ENCODE measurements around the gene GRK5. TPM values are rescaled to one million over a fixed set of nuclear protein-coding genes. Genes with fewer than 3 reads are reported as not detected.
A peak's percentile ranks its signal among the peaks of the same experiment; 100 is the strongest.

Gene GRK5
- total and polyA plus RNA-seq, 8 donors = 34.6 to 60.8 (median 54.5) TPM

DNA sequence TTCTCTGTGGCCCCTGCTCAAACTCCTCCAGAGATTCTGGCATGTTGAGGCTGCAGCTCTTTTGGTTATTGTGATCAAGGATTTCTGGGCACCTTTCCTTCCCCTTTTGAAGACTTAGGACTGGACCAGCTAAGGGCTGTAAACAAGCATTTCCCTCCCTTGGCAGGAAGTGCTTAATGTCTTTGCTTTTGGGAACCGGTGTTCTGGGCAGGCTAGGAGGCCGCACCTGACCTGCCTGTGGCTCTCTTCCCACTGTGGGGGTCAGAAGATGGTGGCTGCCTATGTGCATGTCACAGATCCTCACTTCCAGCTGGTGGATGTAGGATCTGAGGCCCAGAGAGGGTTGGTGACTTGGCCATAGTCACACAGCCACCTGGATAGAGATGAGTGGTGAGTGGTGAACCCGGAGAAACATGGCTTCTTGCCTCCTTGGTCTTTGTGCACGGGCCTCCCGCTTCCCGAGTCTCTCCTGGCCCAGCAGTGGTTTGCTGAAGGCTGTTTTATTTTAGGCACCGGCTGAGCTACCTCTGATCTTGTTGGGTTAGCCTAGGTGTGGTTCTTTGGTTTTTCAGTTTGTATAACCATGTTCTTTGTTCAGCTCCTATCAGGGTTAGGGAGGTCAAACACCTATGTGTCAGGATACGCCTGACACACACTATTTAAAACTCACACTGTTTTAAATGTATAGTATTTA, 82.0 kb downstream of the GRK5 start:
- H3K27me3 ChIP-seq = no peaks in the 10 kb centered on the region
- ATAC-seq (peak; percentile 46), DNase-seq (no peak)
- no peaks in the 10 kb centered on the region for H3K9me3 ChIP-seq
- H3K4me1 ChIP-seq = peaks cover 19 to 63% of the 10 kb centered on the region in 2 donors
- no peak for TF ChIP-seq CTCF (IDR thresholded peaks at IDR 0.05)
- H3K4me3 ChIP-seq = no peak overlapping the region
- intact Hi-C loops (cut with DNase I) = loop anchor here in 1 of 2 donors (10.0 kb wide), 1 partner anchor 85 kb away; the partner anchor contains the start of gene GRK5
- peak overlapping the region; percentile 35 to 47 for H3K27ac ChIP-seq
- H3K36me3 ChIP-seq = no peaks in the 10 kb centered on the region

- Histone ChIP-seq H3K27ac (peak overlapping the region in 1 of 2 donors; percentile 50), H3K27me3 (no peaks in the 10 kb centered on the region), H3K4me3 (no peak overlapping the region), H3K9me3 (no peaks in the 10 kb centered on the region), H3K4me1 (peaks cover 19 to 52% of the 10 kb centered on the region in 2 donors), H3K36me3 (no peaks in the 10 kb centered on the region)
- intact Hi-C loops (cut with DNase I) = no loop called here
- DNase-seq = no peak
- no peak for ATAC-seq
- TF ChIP-seq CTCF (IDR thresholded peaks at IDR 0.05) = no peak
Observed at GRCh38 chr10:119290301-119291048, 83.1 kb downstream of the GRK5 start.

DNA sequence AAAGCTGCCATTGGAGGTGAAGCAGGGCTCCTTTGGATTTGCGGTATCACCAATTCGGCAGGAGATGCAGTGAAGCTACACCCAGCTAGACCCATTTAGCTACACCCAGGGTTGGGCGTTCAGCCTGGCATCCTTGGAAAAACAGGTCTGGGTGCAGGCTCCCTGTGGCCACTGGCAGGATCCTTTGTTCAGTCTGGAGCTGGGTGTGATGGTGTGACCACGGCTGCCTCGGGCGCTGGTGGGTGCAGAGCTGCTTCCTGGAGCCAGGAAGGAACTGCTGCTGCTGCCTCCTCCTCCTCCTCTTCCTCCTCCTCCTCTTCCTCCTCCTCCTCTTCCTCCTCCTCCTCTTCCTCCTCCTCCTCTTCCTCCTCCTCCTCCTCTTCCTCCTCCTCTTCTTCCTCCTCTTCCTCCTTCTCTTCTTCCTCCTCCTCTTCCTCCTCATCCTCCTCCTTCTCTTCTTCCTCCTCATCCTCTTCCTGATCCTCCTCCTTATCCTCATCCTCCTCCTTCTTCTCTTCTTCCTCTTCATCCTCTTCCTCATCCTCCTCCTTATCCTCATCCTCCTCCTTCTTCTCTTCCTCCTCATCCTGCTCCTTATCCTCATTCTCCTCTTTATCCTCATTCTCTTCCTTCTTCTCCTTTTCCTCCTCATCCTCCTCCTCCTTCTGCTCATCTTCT, 84.0 kb downstream of the GRK5 start:
- intact Hi-C loops (cut with DNase I) = no loop called here
- ATAC-seq = no peak

DNA sequence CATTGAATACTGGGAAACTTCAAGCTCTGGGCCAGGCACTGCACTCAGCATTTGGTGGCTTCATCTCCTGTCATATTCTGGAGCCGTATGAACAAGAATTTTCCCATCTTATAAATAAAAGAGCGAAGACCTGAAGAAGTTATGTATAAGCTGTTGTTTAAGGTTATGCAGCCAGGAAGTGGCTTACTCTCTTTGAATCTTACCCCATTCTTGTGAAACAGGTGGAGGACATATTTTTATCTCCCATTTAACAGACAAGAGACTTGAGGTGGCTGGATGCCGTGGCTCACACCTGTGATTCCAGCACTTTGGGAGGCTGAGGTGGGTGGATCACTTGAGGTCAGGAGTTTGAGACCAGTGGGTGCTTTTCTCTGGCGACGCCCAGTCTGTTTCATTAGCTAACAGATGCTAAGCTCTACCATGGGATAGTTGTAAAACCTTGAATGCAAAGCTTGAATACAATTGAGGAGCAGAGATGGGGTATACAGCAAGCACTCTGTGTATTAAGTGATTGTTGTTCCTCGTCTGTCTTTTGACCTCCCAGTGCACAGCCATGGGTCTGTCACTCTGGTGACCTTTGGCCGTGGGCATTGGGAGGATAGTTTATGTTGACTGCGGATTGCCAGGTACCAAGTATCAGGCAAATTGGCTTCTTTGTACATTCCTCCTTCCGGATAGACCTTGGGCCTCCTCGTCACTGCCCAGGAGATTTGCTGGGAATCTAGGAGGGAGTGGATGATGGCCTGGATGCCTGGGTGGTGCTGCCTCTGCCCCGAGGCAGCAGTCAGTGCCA, 85.8 kb downstream of the GRK5 start:
- no peak for ATAC-seq
- peaks cover 0 to 5% of the 10 kb centered on the region in 2 donors for H3K9me3 ChIP-seq
- peaks cover 12 to 30% of the 10 kb centered on the region in 2 donors for H3K4me1 ChIP-seq
- DNase-seq = no peak
- no peak for TF ChIP-seq CTCF (IDR thresholded peaks at IDR 0.05)
- intact Hi-C loops (cut with DNase I) = no loop called here
- H3K27ac ChIP-seq = peak overlapping the region in 1 of 2 donors; percentile 41
- no peaks in the 10 kb centered on the region for H3K36me3 ChIP-seq
- H3K4me3 ChIP-seq = no peak overlapping the region
- no peaks in the 10 kb centered on the region for H3K27me3 ChIP-seq

More for the DNA sequence above, 84.0 kb downstream of the GRK5 start:
- TF ChIP-seq CTCF (IDR thresholded peaks at IDR 0.05) = no peak
- no peak overlapping the region for H3K4me3 ChIP-seq
- H3K27me3 ChIP-seq = no peaks in the 10 kb centered on the region
- no peak for DNase-seq
- peak overlapping the region in 1 of 2 donors; percentile 50 for H3K27ac ChIP-seq
- H3K4me1 ChIP-seq = peaks cover 13 to 44% of the 10 kb centered on the region in 2 donors
- no peaks in the 10 kb centered on the region for H3K36me3 ChIP-seq
- H3K9me3 ChIP-seq = no peaks in the 10 kb centered on the region

All from left lung (tissue), 10 donors.